ENCODE measurements around the gene RSU1. TPM values are rescaled to one million over a fixed set of nuclear protein-coding genes. Genes with fewer than 3 reads are reported as not detected.

RSU1 gene
- 32.8 and 33.7 TPM in 2 replicates for total RNA-seq
- long read RNA-seq, transcript RSU1-205 (8 exons, 3,639 nt), result minor isoform, 11 of 44 reads
- long read RNA-seq, transcript RSU1-201 (9 exons, 3,834 nt), result major isoform, 24 of 44 reads
- long read RNA-seq, transcript RSU1-203 (8 exons, 3,919 nt), result minor isoform, 5 of 44 reads
- long read RNA-seq, partial matches to known transcripts, result 0 of 44 reads
- long read RNA-seq, other reads (novel, unspliced or antisense), result 4 of 44 reads

DNA sequence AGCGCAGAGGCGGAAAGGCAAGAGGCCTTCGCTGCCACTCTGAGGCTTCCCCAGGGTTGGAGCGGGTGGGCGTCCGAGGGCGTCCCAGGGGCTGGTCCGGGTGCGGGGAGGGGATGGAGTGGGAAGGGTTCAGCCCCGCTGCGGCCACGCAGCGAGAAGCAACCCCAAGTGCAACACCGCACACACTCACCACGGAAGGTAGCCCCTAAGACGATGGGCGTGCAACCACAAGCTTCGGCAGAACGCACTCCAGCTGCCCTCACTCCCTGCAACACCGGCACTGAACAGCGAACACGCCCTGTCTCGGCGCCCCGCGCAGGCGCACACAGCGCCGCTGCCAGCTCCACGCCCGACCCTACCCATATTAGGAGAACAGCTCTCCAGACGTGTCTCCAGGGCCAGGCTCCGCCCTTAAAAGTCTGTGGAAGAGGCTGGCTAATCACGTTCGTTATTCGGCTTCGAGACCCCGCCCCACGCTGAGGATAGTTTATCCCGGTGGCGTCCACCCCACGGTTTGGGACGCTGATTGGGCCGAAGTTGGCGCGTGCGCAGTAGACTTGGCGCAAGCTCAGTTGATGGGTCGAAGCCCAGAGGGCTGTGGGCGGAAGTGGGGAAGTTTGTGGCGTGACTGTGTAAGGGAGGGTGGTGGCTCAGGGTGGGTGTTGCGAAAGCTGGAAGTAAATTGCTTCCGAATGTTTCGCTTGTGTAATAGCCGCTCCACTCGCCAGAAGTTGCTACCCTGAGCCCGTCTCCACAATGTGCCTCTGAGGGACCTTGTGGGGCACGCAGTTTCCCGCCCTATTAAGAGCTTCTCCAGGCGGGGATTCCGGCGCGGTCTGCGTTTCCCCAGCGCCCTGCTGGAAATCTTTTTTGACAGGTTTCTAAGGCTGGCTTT, at the start of gene RSU1:
Gene RSU1 (minus strand): TSS at position 300 of the 895 bp plus-strand sequence. CDS start 343 bp downstream, outside the sequence.
- peak; percentile 100 for DNase-seq (ENCODE audit: low read depth, low spot score)
- Mint-ChIP-seq H3K27ac (ENCODE audit: unreplicated experiment) (peak within 1 kb of the TSS; percentile 73), H3K36me3 (ENCODE audit: low read depth) (peaks cover 8% of the 10 kb centered on the region), H3K9me3 (peaks cover 8% of the 10 kb centered on the region), H3K27me3 (ENCODE audit: low read depth) (peaks cover 35% of the 10 kb centered on the region), H3K4me1 (peaks cover 27% of the 10 kb centered on the region), H3K4me3 (peak within 1 kb of the TSS; percentile 96)
- TF ChIP-seq, protein P1, sequence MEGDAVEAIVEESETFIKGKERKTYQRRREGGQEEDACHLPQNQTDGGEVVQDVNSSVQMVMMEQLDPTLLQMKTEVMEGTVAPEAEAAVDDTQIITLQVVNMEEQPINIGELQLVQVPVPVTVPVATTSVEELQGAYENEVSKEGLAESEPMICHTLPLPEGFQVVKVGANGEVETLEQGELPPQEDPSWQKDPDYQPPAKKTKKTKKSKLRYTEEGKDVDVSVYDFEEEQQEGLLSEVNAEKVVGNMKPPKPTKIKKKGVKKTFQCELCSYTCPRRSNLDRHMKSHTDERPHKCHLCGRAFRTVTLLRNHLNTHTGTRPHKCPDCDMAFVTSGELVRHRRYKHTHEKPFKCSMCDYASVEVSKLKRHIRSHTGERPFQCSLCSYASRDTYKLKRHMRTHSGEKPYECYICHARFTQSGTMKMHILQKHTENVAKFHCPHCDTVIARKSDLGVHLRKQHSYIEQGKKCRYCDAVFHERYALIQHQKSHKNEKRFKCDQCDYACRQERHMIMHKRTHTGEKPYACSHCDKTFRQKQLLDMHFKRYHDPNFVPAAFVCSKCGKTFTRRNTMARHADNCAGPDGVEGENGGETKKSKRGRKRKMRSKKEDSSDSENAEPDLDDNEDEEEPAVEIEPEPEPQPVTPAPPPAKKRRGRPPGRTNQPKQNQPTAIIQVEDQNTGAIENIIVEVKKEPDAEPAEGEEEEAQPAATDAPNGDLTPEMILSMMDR (conservative IDR thresholded peaks at IDR 0.05), result no peak

DNA sequence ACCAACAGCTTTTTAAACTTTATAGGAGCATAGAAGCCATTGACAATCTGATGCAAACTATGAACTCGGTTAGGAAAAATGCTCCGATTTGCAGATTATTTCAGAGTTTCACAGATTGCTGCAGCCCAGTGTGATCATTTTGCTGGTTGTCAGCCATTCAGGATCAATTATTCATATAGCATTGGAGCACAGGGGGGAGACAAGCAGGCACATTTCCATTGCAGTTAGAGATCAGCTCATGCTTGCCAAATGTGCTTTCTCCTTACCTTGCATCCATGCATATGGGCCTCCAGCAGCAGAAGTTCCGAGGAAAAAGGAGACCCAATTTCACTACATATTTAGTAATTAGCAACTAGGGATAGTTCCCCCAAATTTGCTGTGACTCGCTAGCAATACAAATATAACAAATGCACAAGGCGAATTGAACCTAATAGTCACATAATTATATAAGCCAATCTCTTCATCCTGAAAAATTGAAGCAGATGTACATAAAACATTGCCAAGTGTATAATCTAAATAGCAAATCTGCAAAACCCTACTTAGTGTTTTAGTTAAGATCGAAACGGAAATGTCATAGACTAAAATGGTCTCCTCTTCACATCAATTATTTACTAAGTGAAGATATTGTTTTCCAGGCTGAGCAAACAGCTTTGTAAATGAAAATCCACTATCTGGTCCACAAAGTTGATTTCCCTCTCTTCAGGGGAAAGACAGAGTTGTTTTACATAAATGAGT, 49.5 kb upstream of the RSU1 start:
- Mint-ChIP-seq H3K27me3 (ENCODE audit: low read depth) (no peaks in the 10 kb centered on the region), H3K9me3 (no peaks in the 10 kb centered on the region), H3K4me3 (no peak overlapping the region), H3K27ac (ENCODE audit: unreplicated experiment) (no peak overlapping the region), H3K36me3 (ENCODE audit: low read depth) (no peaks in the 10 kb centered on the region), H3K4me1 (peaks cover 27% of the 10 kb centered on the region)
- TF ChIP-seq, protein P1 (conservative IDR thresholded peaks at IDR 0.05), result no peak
- DNase-seq (ENCODE audit: low read depth, low spot score), result no peak

DNA sequence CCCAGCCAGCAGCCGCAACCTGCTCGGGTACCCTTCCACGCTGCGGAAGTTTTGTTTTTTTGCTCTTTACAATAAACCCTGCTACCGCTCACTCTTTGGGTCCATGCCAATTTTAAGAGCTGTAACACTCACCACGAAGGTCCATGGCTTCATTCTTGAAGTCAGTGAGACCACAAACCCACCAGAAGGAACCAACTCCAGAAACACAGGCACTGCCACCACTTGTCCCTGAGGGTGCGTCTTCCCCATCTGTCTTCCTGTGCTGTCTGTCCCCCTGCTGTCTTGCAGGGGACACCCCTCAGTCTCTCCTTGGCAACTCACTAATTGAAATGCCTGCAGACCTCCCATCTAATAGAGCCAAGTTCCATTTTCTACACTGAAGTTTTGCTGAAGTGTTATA, 48.5 kb upstream of the RSU1 start:
- Mint-ChIP-seq H3K9me3 (no peaks in the 10 kb centered on the region), H3K4me1 (peaks cover 27% of the 10 kb centered on the region), H3K27me3 (ENCODE audit: low read depth) (no peaks in the 10 kb centered on the region), H3K36me3 (ENCODE audit: low read depth) (no peaks in the 10 kb centered on the region), H3K27ac (ENCODE audit: unreplicated experiment) (no peak overlapping the region), H3K4me3 (no peak overlapping the region)
- TF ChIP-seq, protein P1 (conservative IDR thresholded peaks at IDR 0.05), result no peak
- no peak for DNase-seq (ENCODE audit: low read depth, low spot score)

DNA sequence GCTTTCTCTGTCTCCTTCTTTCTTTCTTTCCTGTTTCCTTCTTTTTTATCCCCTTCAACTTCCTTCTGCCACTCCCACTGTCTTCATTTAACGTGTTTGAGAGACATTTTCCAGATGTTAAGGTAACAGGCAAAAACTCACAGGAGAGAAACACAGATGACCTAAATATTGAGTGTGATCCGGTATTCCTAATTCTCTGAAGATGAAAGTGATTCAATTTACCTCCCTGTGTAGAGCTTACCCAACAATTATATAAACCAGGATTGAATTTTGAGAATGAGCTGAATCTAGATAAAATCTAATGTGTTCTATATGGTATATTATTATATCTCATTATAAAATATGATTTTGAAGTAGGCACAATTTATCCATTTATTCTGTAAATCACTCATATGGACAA, 46.5 kb upstream of the RSU1 start:
- Mint-ChIP-seq H3K4me3 (no peak overlapping the region), H3K36me3 (ENCODE audit: low read depth) (no peaks in the 10 kb centered on the region), H3K4me1 (peaks cover 23% of the 10 kb centered on the region), H3K27me3 (ENCODE audit: low read depth) (no peaks in the 10 kb centered on the region), H3K27ac (ENCODE audit: unreplicated experiment) (no peak overlapping the region), H3K9me3 (no peaks in the 10 kb centered on the region)
- TF ChIP-seq, protein P1 (conservative IDR thresholded peaks at IDR 0.05), result no peak
- DNase-seq (ENCODE audit: low read depth, low spot score), result no peak

DNA sequence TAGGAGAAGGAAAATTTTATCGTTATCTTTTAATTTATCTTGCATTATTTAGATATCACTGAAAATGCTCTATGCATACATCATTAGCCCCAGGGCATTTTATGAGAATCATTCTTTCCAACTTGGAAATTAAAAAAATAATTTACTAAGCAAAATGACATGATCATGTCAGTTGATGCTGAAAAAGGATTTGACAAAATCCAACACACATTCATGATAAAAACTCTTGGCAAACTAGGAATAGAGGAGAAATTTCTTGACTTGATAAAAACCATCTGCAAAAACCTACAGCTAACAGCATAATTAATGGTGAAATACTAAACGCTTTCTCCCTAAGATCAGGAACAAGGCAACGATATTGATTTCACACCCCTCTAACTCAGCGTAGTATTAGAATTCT, 40.2 kb upstream of the RSU1 start:
- H3K4me3 Mint-ChIP-seq, result no peak overlapping the region
- DNase-seq (ENCODE audit: low read depth, low spot score), result no peak
- no peaks in the 10 kb centered on the region for H3K36me3 Mint-ChIP-seq (ENCODE audit: low read depth)
- no peak overlapping the region for H3K27ac Mint-ChIP-seq (ENCODE audit: unreplicated experiment)
- TF ChIP-seq, protein P1 (conservative IDR thresholded peaks at IDR 0.05), result no peak
- peaks cover 24% of the 10 kb centered on the region for H3K4me1 Mint-ChIP-seq
- H3K27me3 Mint-ChIP-seq (ENCODE audit: low read depth), result no peaks in the 10 kb centered on the region
- H3K9me3 Mint-ChIP-seq, result no peaks in the 10 kb centered on the region
